Measurements from ENCODE around the gene SPN.

DNA sequence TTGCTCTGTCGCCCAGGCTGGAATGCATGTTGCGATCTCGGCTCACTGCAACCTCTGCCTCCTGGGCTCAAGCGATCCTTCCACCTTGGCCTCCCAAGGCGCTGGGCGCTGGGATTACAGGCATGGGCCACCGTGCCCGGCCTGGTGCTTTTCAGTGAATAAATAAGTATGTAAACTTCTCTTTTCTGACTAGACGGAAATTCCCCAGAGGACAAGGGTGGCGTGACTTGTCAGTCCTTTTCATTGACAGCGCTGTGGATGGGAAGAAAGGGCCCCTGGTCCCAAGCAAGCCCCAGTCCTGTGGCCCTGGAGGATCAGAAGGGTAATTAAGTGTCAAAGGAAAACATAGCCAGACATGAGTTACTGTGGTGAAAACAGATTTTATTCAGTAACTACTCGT lies 9.6 kb upstream of the SPN start:
- TF ChIP-seq, protein P1, sequence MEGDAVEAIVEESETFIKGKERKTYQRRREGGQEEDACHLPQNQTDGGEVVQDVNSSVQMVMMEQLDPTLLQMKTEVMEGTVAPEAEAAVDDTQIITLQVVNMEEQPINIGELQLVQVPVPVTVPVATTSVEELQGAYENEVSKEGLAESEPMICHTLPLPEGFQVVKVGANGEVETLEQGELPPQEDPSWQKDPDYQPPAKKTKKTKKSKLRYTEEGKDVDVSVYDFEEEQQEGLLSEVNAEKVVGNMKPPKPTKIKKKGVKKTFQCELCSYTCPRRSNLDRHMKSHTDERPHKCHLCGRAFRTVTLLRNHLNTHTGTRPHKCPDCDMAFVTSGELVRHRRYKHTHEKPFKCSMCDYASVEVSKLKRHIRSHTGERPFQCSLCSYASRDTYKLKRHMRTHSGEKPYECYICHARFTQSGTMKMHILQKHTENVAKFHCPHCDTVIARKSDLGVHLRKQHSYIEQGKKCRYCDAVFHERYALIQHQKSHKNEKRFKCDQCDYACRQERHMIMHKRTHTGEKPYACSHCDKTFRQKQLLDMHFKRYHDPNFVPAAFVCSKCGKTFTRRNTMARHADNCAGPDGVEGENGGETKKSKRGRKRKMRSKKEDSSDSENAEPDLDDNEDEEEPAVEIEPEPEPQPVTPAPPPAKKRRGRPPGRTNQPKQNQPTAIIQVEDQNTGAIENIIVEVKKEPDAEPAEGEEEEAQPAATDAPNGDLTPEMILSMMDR (IDR thresholded peaks at IDR 0.05): no peak
- TF ChIP-seq, protein P2, sequence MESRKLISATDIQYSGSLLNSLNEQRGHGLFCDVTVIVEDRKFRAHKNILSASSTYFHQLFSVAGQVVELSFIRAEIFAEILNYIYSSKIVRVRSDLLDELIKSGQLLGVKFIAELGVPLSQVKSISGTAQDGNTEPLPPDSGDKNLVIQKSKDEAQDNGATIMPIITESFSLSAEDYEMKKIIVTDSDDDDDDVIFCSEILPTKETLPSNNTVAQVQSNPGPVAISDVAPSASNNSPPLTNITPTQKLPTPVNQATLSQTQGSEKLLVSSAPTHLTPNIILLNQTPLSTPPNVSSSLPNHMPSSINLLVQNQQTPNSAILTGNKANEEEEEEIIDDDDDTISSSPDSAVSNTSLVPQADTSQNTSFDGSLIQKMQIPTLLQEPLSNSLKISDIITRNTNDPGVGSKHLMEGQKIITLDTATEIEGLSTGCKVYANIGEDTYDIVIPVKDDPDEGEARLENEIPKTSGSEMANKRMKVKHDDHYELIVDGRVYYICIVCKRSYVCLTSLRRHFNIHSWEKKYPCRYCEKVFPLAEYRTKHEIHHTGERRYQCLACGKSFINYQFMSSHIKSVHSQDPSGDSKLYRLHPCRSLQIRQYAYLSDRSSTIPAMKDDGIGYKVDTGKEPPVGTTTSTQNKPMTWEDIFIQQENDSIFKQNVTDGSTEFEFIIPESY (IDR thresholded peaks at IDR 0.05; ENCODE audit: borderline replicate concordance, low read depth): no peak
- no peak for TF ChIP-seq TEAD4 (IDR thresholded peaks at IDR 0.05; ENCODE audit: borderline replicate concordance, insufficient read depth)
- TF ChIP-seq EP300 (IDR thresholded peaks at IDR 0.05; ENCODE audit: borderline replicate concordance in 1 of 2, low read depth in 1 of 2, low read length in 1 of 2): no peak
- TF ChIP-seq POLR2AphosphoS5 (IDR thresholded peaks at IDR 0.05; ENCODE audit: low read depth, low read length): no peak
- no peak for TF ChIP-seq MAX (IDR thresholded peaks at IDR 0.05; ENCODE audit: low read depth)
- TF ChIP-seq RFX5 (IDR thresholded peaks at IDR 0.05; ENCODE audit: low read length): no peak
- TF ChIP-seq SIN3A (IDR thresholded peaks at IDR 0.05; ENCODE audit: borderline replicate concordance, low read depth, low read length): no peak
- TF ChIP-seq USF2 (IDR thresholded peaks at IDR 0.05; ENCODE audit: borderline replicate concordance, low read depth, low read length): no peak
- TF ChIP-seq REST (IDR thresholded peaks at IDR 0.05; ENCODE audit: low read depth, low read length): no peak
- TF ChIP-seq ELF1 (IDR thresholded peaks at IDR 0.05): no peak
- TF ChIP-seq TAF1 (IDR thresholded peaks at IDR 0.05; ENCODE audit: borderline replicate concordance, low read depth, low read length): no peak
- no peak for TF ChIP-seq RCOR1 (IDR thresholded peaks at IDR 0.05; ENCODE audit: low read length)
- TF ChIP-seq EZH2phosphoT487 (IDR thresholded peaks at IDR 0.05; ENCODE audit: borderline replicate concordance, low read depth): no peak

Data from SK-N-SH (cell line).